ENCODE measurements around the gene ZNF598. TPM values are rescaled to one million over a fixed set of nuclear protein-coding genes. Genes with fewer than 3 reads are reported as not detected.
"Not testable (repeated sequence)": the region's sequence is repeated elsewhere in the genome, so short reads cannot be mapped to it uniquely, and the experiment has no call there.

The ZNF598 gene
- total RNA-seq, 1 donor from 2014 or later = 5.5 TPM

GRCh38 chr16:2040041-2040786, 30.6 kb upstream of the ZNF598 start:
- DNase-seq = no peak

- DNase-seq = no peak
Measured at GRCh38 chr16:2039274-2040031, 29.8 kb upstream of the ZNF598 start.

- no peak for DNase-seq
Measured at GRCh38 chr16:2038382-2039231, 29.0 kb upstream of the ZNF598 start.

GRCh38 chr16:2037647-2038381, 28.2 kb upstream of the ZNF598 start:
- DNase-seq = no peak

GRCh38 chr16:2037115-2037514, 27.5 kb upstream of the ZNF598 start:
- DNase-seq = no peak

- no peak for DNase-seq
Measured at GRCh38 chr16:2036200-2036966, 26.8 kb upstream of the ZNF598 start.

GRCh38 chr16:2035431-2036199, 26.0 kb upstream of the ZNF598 start:
- no peak for DNase-seq

GRCh38 chr16:2034696-2035430, 25.2 kb upstream of the ZNF598 start:
- DNase-seq = no peak

GRCh38 chr16:2033909-2034695, 24.5 kb upstream of the ZNF598 start:
- not testable (repeated sequence) for DNase-seq

- peak; percentile 76 for DNase-seq
Measured at GRCh38 chr16:2033057-2033908, 23.7 kb upstream of the ZNF598 start.

- peak; percentile 43 for DNase-seq
Measured at GRCh38 chr16:2032285-2033056, 22.9 kb upstream of the ZNF598 start.

- no peak for DNase-seq
Measured at GRCh38 chr16:2031081-2031577, 21.5 kb upstream of the ZNF598 start.

- no peak for DNase-seq
Measured at GRCh38 chr16:2030036-2030435, 20.4 kb upstream of the ZNF598 start.

GRCh38 chr16:2029350-2029749, 19.7 kb upstream of the ZNF598 start:
- no peak for DNase-seq

GRCh38 chr16:2028620-2029220, 19.1 kb upstream of the ZNF598 start:
- no peak for DNase-seq

- no peak for DNase-seq
Measured at GRCh38 chr16:2028146-2028545, 18.5 kb upstream of the ZNF598 start.
